Panc1 (cell line): ENCODE data around the gene ATG4B.

Source experiments
- CTCF ChIP-seq: fragments of 450-650 bp; IDR thresholded peaks from 2 replicates; pipeline ENCODE4 v1.5.1; 2017; ENCODE audit warnings: mild to moderate bottlenecking
- POLR2AphosphoS5 ChIP-seq: IDR thresholded peaks from 2 replicates; pipeline ENCODE4 v1.6.1; 2012; ENCODE audit warnings: mild to moderate bottlenecking, low read depth, low read length, moderate library complexity
- REST ChIP-seq, 2 experiments: IDR thresholded peaks; 2 replicates each; pipeline ENCODE4 v1.6.1; 2011 to 2012; ENCODE audit warnings: low read depth in 2 of 2, control low read depth in 1 of 2, low read length in 1 of 2, mild to moderate bottlenecking in 1 of 2, moderate library complexity in 1 of 2; ENCODE audit not compliant: insufficient read depth in 1 of 2
- SIN3A ChIP-seq: IDR thresholded peaks from 2 replicates; pipeline ENCODE4 v1.6.1; 2012; ENCODE audit warnings: low read depth, mild to moderate bottlenecking, low read length, moderate library complexity, borderline replicate concordance; ENCODE audit not compliant: insufficient read depth

- TF ChIP-seq CTCF (no peak), SIN3A (no peak), REST (IDR thresholded peaks at IDR 0.05; ENCODE audit: insufficient read depth in 1 of 2, low read depth in 2 of 2, low read length in 1 of 2) (no peak), POLR2AphosphoS5 (no peak)
These were observed 18.7 kb upstream of the ATG4B start for GRCh38 chr2:241618829-241619228.
